Measurements from ENCODE around the gene ARAP3. TPM values are rescaled to one million over a fixed set of nuclear protein-coding genes. Genes with fewer than 3 reads are reported as not detected.

ARAP3 gene
- total RNA-seq, 1 donor: 2.2 TPM

- DNase-seq (ENCODE audit: insufficient read length, low spot score, missing footprints): no peak
- Histone ChIP-seq H3K36me3 (ENCODE audit: insufficient read depth, low read length) (no peaks in the 10 kb centered on the region), H2AFZ (ENCODE audit: low read length) (no peak overlapping the region), H3K4me3 (ENCODE audit: insufficient read depth, low read length) (no peak overlapping the region), H3K27me3 (ENCODE audit: insufficient read depth, low read length) (peaks cover 14% of the 10 kb centered on the region), H4K20me1 (ENCODE audit: insufficient read depth, low read length) (no peaks in the 10 kb centered on the region), H3K27ac (ENCODE audit: low read depth, low read length) (no peak overlapping the region), H3K9me3 (ENCODE audit: low read depth, low read length) (no peaks in the 10 kb centered on the region), H3K79me2 (ENCODE audit: insufficient read depth, low read length) (no peaks in the 10 kb centered on the region), H3K4me1 (ENCODE audit: insufficient read depth, low read length) (no peaks in the 10 kb centered on the region), H3K4me2 (ENCODE audit: insufficient read depth, low read length) (no peak overlapping the region)
- no peak for TF ChIP-seq CTCF (IDR thresholded peaks at IDR 0.05; ENCODE audit: extremely low read depth, low read depth, low read length)
Observed at GRCh38 chr5:141722266-141722665, 40.2 kb upstream of the ARAP3 start.

- no peaks in the 10 kb centered on the region for H3K4me1 ChIP-seq (ENCODE audit: insufficient read depth, low read length)
- H3K79me2 ChIP-seq (ENCODE audit: insufficient read depth, low read length): no peaks in the 10 kb centered on the region
- no peak overlapping the region for H2AFZ ChIP-seq (ENCODE audit: low read length)
- no peak for TF ChIP-seq CTCF (IDR thresholded peaks at IDR 0.05; ENCODE audit: extremely low read depth, low read depth, low read length)
- H3K9me3 ChIP-seq (ENCODE audit: low read depth, low read length): no peaks in the 10 kb centered on the region
- H3K36me3 ChIP-seq (ENCODE audit: insufficient read depth, low read length): no peaks in the 10 kb centered on the region
- H3K27ac ChIP-seq (ENCODE audit: low read depth, low read length): no peak overlapping the region
- peaks cover 19% of the 10 kb centered on the region for H3K27me3 ChIP-seq (ENCODE audit: insufficient read depth, low read length)
- no peak for DNase-seq (ENCODE audit: insufficient read length, low spot score, missing footprints)
- no peak overlapping the region for H3K4me2 ChIP-seq (ENCODE audit: insufficient read depth, low read length)
- H3K4me3 ChIP-seq (ENCODE audit: insufficient read depth, low read length): no peak overlapping the region
- H4K20me1 ChIP-seq (ENCODE audit: insufficient read depth, low read length): no peaks in the 10 kb centered on the region
Observed at GRCh38 chr5:141717043-141717442, 35.0 kb upstream of the ARAP3 start.

GRCh38 chr5:141716468-141716867, 34.4 kb upstream of the ARAP3 start:
- TF ChIP-seq CTCF (IDR thresholded peaks at IDR 0.05; ENCODE audit: extremely low read depth, low read depth, low read length): no peak
- no peaks in the 10 kb centered on the region for H3K9me3 ChIP-seq (ENCODE audit: low read depth, low read length)
- no peaks in the 10 kb centered on the region for H3K79me2 ChIP-seq (ENCODE audit: insufficient read depth, low read length)
- no peak overlapping the region for H3K4me2 ChIP-seq (ENCODE audit: insufficient read depth, low read length)
- H3K4me3 ChIP-seq (ENCODE audit: insufficient read depth, low read length): no peak overlapping the region
- H3K27me3 ChIP-seq (ENCODE audit: insufficient read depth, low read length): peaks cover 19% of the 10 kb centered on the region
- no peak for DNase-seq (ENCODE audit: insufficient read length, low spot score, missing footprints)
- H3K36me3 ChIP-seq (ENCODE audit: insufficient read depth, low read length): no peaks in the 10 kb centered on the region
- H3K27ac ChIP-seq (ENCODE audit: low read depth, low read length): no peak overlapping the region
- no peaks in the 10 kb centered on the region for H3K4me1 ChIP-seq (ENCODE audit: insufficient read depth, low read length)
- no peaks in the 10 kb centered on the region for H4K20me1 ChIP-seq (ENCODE audit: insufficient read depth, low read length)
- H2AFZ ChIP-seq (ENCODE audit: low read length): no peak overlapping the region

GRCh38 chr5:141716009-141716408, 34.0 kb upstream of the ARAP3 start:
- DNase-seq (ENCODE audit: insufficient read length, low spot score, missing footprints): no peak
- no peak for TF ChIP-seq CTCF (IDR thresholded peaks at IDR 0.05; ENCODE audit: extremely low read depth, low read depth, low read length)
- no peak overlapping the region for H3K4me3 ChIP-seq (ENCODE audit: insufficient read depth, low read length)
- no peaks in the 10 kb centered on the region for H3K9me3 ChIP-seq (ENCODE audit: low read depth, low read length)
- no peak overlapping the region for H3K4me2 ChIP-seq (ENCODE audit: insufficient read depth, low read length)
- no peaks in the 10 kb centered on the region for H3K79me2 ChIP-seq (ENCODE audit: insufficient read depth, low read length)
- no peaks in the 10 kb centered on the region for H3K4me1 ChIP-seq (ENCODE audit: insufficient read depth, low read length)
- peaks cover 19% of the 10 kb centered on the region for H3K27me3 ChIP-seq (ENCODE audit: insufficient read depth, low read length)
- no peaks in the 10 kb centered on the region for H3K36me3 ChIP-seq (ENCODE audit: insufficient read depth, low read length)
- no peaks in the 10 kb centered on the region for H4K20me1 ChIP-seq (ENCODE audit: insufficient read depth, low read length)
- no peak overlapping the region for H2AFZ ChIP-seq (ENCODE audit: low read length)
- no peak overlapping the region for H3K27ac ChIP-seq (ENCODE audit: low read depth, low read length)
